ENCODE data around the gene ZNF668.

- TF ChIP-seq JUND (IDR thresholded peaks at IDR 0.05; ENCODE audit: low read length) (no peak), POLR2A (IDR thresholded peaks at IDR 0.05; ENCODE audit: control extremely low read depth in 1 of 2, low read depth in 2 of 2, low read length in 2 of 2) (no peak)
These were observed 12.0 kb upstream of the ZNF668 start for GRCh38 chr16:31085873-31086628.
